ENCODE data around the gene RGS6.

RGS6 gene

GRCh38 chr14:72254937-72255472 lies 322.8 kb downstream of the RGS6 start:
- DNase-seq = no peak

- DNase-seq = no peak
Measured at GRCh38 chr14:72256055-72256454, 323.8 kb downstream of the RGS6 start.

GRCh38 chr14:72261068-72261467 lies 328.8 kb downstream of the RGS6 start:
- no peak for DNase-seq

GRCh38 chr14:72262771-72263170 lies 330.5 kb downstream of the RGS6 start:
- no peak for DNase-seq

GRCh38 chr14:72264716-72265115 lies 332.5 kb downstream of the RGS6 start:
- DNase-seq = no peak

GRCh38 chr14:72270147-72270727 lies 338.0 kb downstream of the RGS6 start:
- no peak for DNase-seq

GRCh38 chr14:72270749-72271148 lies 338.5 kb downstream of the RGS6 start:
- DNase-seq = no peak

- DNase-seq = no peak
Measured at GRCh38 chr14:72275242-72275641, 343.0 kb downstream of the RGS6 start.

- DNase-seq = no peak
Measured at GRCh38 chr14:72278316-72278715, 346.1 kb downstream of the RGS6 start.

- DNase-seq = no peak
Measured at GRCh38 chr14:72284176-72284575, 351.9 kb downstream of the RGS6 start.

- no peak for DNase-seq
Measured at GRCh38 chr14:72290241-72290640, 358.0 kb downstream of the RGS6 start.

GRCh38 chr14:72291908-72292688 lies 359.9 kb downstream of the RGS6 start:
- DNase-seq = no peak

- DNase-seq = no peak
Measured at GRCh38 chr14:72292689-72293024, 360.4 kb downstream of the RGS6 start.

GRCh38 chr14:72301352-72301751 lies 369.1 kb downstream of the RGS6 start:
- DNase-seq = no peak

GRCh38 chr14:72303930-72304329 lies 371.7 kb downstream of the RGS6 start:
- no peak for DNase-seq

GRCh38 chr14:72305561-72305960 lies 373.3 kb downstream of the RGS6 start:
- DNase-seq = no peak

- no peak for DNase-seq
Measured at GRCh38 chr14:72308967-72309485, 376.8 kb downstream of the RGS6 start.

GRCh38 chr14:72311116-72311515 lies 378.9 kb downstream of the RGS6 start:
- no peak for DNase-seq

GRCh38 chr14:72311516-72311915 lies 379.3 kb downstream of the RGS6 start:
- DNase-seq = no peak

GRCh38 chr14:72314808-72315435 lies 382.7 kb downstream of the RGS6 start:
- no peak for DNase-seq

- no peak for DNase-seq
Measured at GRCh38 chr14:72315714-72316113, 383.5 kb downstream of the RGS6 start.

GRCh38 chr14:72318648-72319047 lies 386.4 kb downstream of the RGS6 start:
- no peak for DNase-seq

GRCh38 chr14:72332046-72332445 lies 399.8 kb downstream of the RGS6 start:
- DNase-seq = no peak

GRCh38 chr14:72332871-72333270 lies 400.6 kb downstream of the RGS6 start:
- DNase-seq = no peak
